Myocyte (in vitro differentiated cells): ENCODE data around the gene ULK3. TPM values are rescaled to one million over a fixed set of nuclear protein-coding genes. Genes with fewer than 3 reads are reported as not detected.

ENCODE experiments used
- DNase-seq: peaks from one replicate; pipeline ENCODE4 v3.0.0-alpha.2; 2012; ENCODE audit warnings: low read depth
- total RNA-seq: library from RNA; depleted of rRNA; stranded (reverse); fragments of >200 nt; gene quantifications from 2 replicates; pipeline ENCODE4 v1.2.3, GENCODE V29; 2014

ULK3 gene
- total RNA-seq, 1 donor from 2014 or later: 75.0 TPM

GRCh38 chr15:74824976-74825375, 18.0 kb downstream of the ULK3 start:
- no peak for DNase-seq

- DNase-seq: no peak
Measured at GRCh38 chr15:74823324-74823723, 19.6 kb downstream of the ULK3 start.

GRCh38 chr15:74822233-74822632, 20.7 kb downstream of the ULK3 start:
- DNase-seq: no peak

- no peak for DNase-seq
Measured at GRCh38 chr15:74821790-74822158, 21.2 kb downstream of the ULK3 start.

GRCh38 chr15:74821091-74821789, 21.7 kb downstream of the ULK3 start:
- DNase-seq: no peak

- DNase-seq: no peak
Measured at GRCh38 chr15:74820056-74820455, 22.9 kb downstream of the ULK3 start.

GRCh38 chr15:74817370-74817737, 25.6 kb downstream of the ULK3 start:
- DNase-seq: peak; percentile 58

- DNase-seq: no peak
Measured at GRCh38 chr15:74816624-74817369, 26.2 kb downstream of the ULK3 start.

- no peak for DNase-seq
Measured at GRCh38 chr15:74815961-74816360, 27.0 kb downstream of the ULK3 start.

- DNase-seq: no peak
Measured at GRCh38 chr15:74815121-74815934, 27.6 kb downstream of the ULK3 start.

- no peak for DNase-seq
Measured at GRCh38 chr15:74812533-74812932, 30.4 kb downstream of the ULK3 start, which contains the start of gene LMAN1L. Gene LMAN1L, plus strand, starts transcription at chr15:74812835. Its CDS starts 20 bp downstream, at chr15:74812855.

GRCh38 chr15:74809956-74810355, 33.0 kb downstream of the ULK3 start:
- no peak for DNase-seq

- DNase-seq: no peak
Measured at GRCh38 chr15:74809242-74809641, 33.7 kb downstream of the ULK3 start.

- no peak for DNase-seq
Measured at GRCh38 chr15:74808840-74809229, 34.1 kb downstream of the ULK3 start.

GRCh38 chr15:74808078-74808839, 34.7 kb downstream of the ULK3 start:
- no peak for DNase-seq

GRCh38 chr15:74807282-74807681, 35.7 kb downstream of the ULK3 start:
- no peak for DNase-seq

- no peak for DNase-seq
Measured at GRCh38 chr15:74804935-74805334, 38.0 kb downstream of the ULK3 start.

GRCh38 chr15:74802862-74803447, 40.0 kb downstream of the ULK3 start:
- DNase-seq: no peak

GRCh38 chr15:74802290-74802689, 40.7 kb downstream of the ULK3 start:
- no peak for DNase-seq

GRCh38 chr15:74801311-74801997, 41.5 kb downstream of the ULK3 start:
- no peak for DNase-seq
